K562 (cell line): ENCODE data around the gene LRP1. TPM values are rescaled to one million over a fixed set of nuclear protein-coding genes. Genes with fewer than 3 reads are reported as not detected.

ENCODE experiments used
- ARHGAP35 ChIP-seq: fragments of 450-650 bp; IDR thresholded peaks from 2 replicates; pipeline ENCODE4 v1.6.1; 2018; ENCODE audit not compliant: partially characterized antibody
- C11orf30 ChIP-seq: fragments of 450-650 bp; IDR thresholded peaks from 2 replicates; pipeline ENCODE4 v1.6.1; 2016; ENCODE audit warnings: low read depth, mild to moderate bottlenecking
- CCAR2 ChIP-seq: fragments of 200-400 bp; formaldehyde crosslinking; IDR thresholded peaks from 2 replicates; pipeline ENCODE4 v1.6.1; 2017; ENCODE audit warnings: mild to moderate bottlenecking, low read depth, low read length
- FOSL1 ChIP-seq: fragments of 200-800 bp; sonication (Bioruptor generic); conservative IDR thresholded peaks from 2 replicates; pipeline ENCODE4 v1.6.1; 2016; ENCODE audit warnings: missing genetic modification characterization, missing compliant biosample characterization
- KLF1 ChIP-seq: fragments of 450-650 bp; IDR thresholded peaks from 2 replicates; pipeline ENCODE4 v1.6.1; 2016; ENCODE audit warnings: missing genetic modification characterization, missing compliant biosample characterization
- KLF10 ChIP-seq: fragments of 250-450 bp; sonication (Bioruptor Pico); IDR thresholded peaks from 2 replicates; pipeline ENCODE4 v1.6.1; 2021; ENCODE audit warnings: matching md5 sums
- MAZ ChIP-seq, 2 experiments: fragments of 450-650 bp in 1 of 2; sonication (generic) in 1 of 2; formaldehyde crosslinking; IDR thresholded peaks in 1 of 2; conservative IDR thresholded peaks in 1 of 2; 2 replicates each; pipeline versions ENCODE4 v1.4.0 to v1.5.0; 2020; ENCODE audit warnings: mild to moderate bottlenecking in 1 of 2, missing genetic modification reagents in 1 of 2
- MXI1 ChIP-seq: IDR thresholded peaks from 2 replicates; pipeline ENCODE4 v1.6.1; 2011; ENCODE audit warnings: low read depth, mild to moderate bottlenecking, improper control_type of control experiment, low read length
- PHF20 ChIP-seq: fragments of 450-650 bp; IDR thresholded peaks from 2 replicates; pipeline ENCODE4 v1.6.1; 2018; ENCODE audit not compliant: partially characterized antibody
- PRMT5 ChIP-seq: sonication (generic); formaldehyde crosslinking; IDR thresholded peaks from 2 replicates; pipeline ENCODE4 v1.5.0; 2020; ENCODE audit warnings: missing genetic modification reagents
- PTRF ChIP-seq: fragments of 450-650 bp; IDR thresholded peaks from 2 replicates; pipeline ENCODE4 v1.6.1; 2016; ENCODE audit warnings: mild to moderate bottlenecking, missing genetic modification characterization, missing compliant biosample characterization
- TCF7 ChIP-seq: sonication (generic); IDR thresholded peaks from 2 replicates; pipeline ENCODE4 v1.6.1; 2016; ENCODE audit warnings: antibody characterized with exemption, borderline replicate concordance
- U2AF2 ChIP-seq: fragments of 200-400 bp; formaldehyde crosslinking; optimal IDR thresholded peaks from 2 replicates; pipeline ENCODE3; 2017; ENCODE audit warnings: low read depth, mild to moderate bottlenecking, low read length
- ZNF23 ChIP-seq: fragments of 250-450 bp; sonication (Bioruptor Pico); IDR thresholded peaks from 2 replicates; pipeline ENCODE4 v1.4.0; 2020; ENCODE audit warnings: mild to moderate bottlenecking
- ZNF316 ChIP-seq: fragments of 450-650 bp; IDR thresholded peaks from 2 replicates; pipeline ENCODE4 v1.6.1; 2016
- ZNF57 ChIP-seq: fragments of 450-650 bp; formaldehyde crosslinking; IDR thresholded peaks from 2 replicates; pipeline ENCODE4 v1.4.0; 2020; ENCODE audit warnings: mild to moderate bottlenecking, moderate library complexity
- ZNF584 ChIP-seq: fragments of 200-800 bp; sonication (Bioruptor generic); IDR thresholded peaks from 2 replicates; pipeline ENCODE4 v1.6.1; 2016; ENCODE audit warnings: low read depth, mild to moderate bottlenecking, missing genetic modification characterization, missing compliant biosample characterization
- polyA plus RNA-seq, 8 experiments: library from polyadenylated mRNA; depleted of rRNA in 4 of 8; stranded (reverse) in 5 of 8; unstranded in 3 of 8; fragments of >200 nt; fragmentation: Nextera tagmentation in 2 of 8; fragmentation: Illumina TruSeq in 1 of 8; extraction: Ambion mirVana in 2 of 8; extraction: Trizol in 1 of 8; gene quantifications; 2 replicates each; pipeline versions ENCODE4 v1.2.1 to v1.2.3, GENCODE V29; 2011 to 2014; ENCODE audit warnings: inconsistent platforms in 1 of 8, missing spikeins in 1 of 8
- total RNA-seq, 7 experiments: library from RNA; depleted of rRNA in 6 of 7; stranded (reverse); fragments of >200 nt in 6 of 7; fragmentation: Illumina TruSeq in 2 of 7; extraction: Trizol in 2 of 7; gene quantifications; 2 replicates each; pipeline versions ENCODE4 v1.2.1 to v1.2.3, GENCODE V29; 2011 to 2021; ENCODE audit warnings: low replicate concordance in 1 of 7
- TF ChIP-seq, protein P1 (sequence below): fragments of 450-650 bp; IDR thresholded peaks from 2 replicates; pipeline ENCODE4 v1.6.1; 2016; ENCODE audit warnings: borderline replicate concordance
- TF ChIP-seq, protein P2 (sequence below), 3 experiments: IDR thresholded peaks in 2 of 3; conservative IDR thresholded peaks in 1 of 3; 2 replicates each; pipeline ENCODE4 v1.5.1; 2011 to 2012; ENCODE audit warnings: low read length in 3 of 3, mild to moderate bottlenecking in 3 of 3, control low read depth in 2 of 3, improper control_type of control experiment in 1 of 3, inconsistent platforms in 1 of 3, low read depth in 1 of 3, mixed read lengths in 1 of 3, moderate library complexity in 1 of 3; ENCODE audit not compliant: insufficient read depth in 2 of 3
- TF ChIP-seq, protein P3 (sequence below): fragments of 150-350 bp; IDR thresholded peaks from 2 replicates; pipeline ENCODE4 v1.6.1; 2014; ENCODE audit warnings: low read depth, mild to moderate bottlenecking, low read length, borderline replicate concordance

Gene LRP1
- total and polyA plus RNA-seq, 9 of the 15 experiments (the other 6 are each of a cell fraction or from before 2014, with no cell fraction given), result 0.04 to 0.64 (median 0.19) TPM; not detected in 2

DNA sequence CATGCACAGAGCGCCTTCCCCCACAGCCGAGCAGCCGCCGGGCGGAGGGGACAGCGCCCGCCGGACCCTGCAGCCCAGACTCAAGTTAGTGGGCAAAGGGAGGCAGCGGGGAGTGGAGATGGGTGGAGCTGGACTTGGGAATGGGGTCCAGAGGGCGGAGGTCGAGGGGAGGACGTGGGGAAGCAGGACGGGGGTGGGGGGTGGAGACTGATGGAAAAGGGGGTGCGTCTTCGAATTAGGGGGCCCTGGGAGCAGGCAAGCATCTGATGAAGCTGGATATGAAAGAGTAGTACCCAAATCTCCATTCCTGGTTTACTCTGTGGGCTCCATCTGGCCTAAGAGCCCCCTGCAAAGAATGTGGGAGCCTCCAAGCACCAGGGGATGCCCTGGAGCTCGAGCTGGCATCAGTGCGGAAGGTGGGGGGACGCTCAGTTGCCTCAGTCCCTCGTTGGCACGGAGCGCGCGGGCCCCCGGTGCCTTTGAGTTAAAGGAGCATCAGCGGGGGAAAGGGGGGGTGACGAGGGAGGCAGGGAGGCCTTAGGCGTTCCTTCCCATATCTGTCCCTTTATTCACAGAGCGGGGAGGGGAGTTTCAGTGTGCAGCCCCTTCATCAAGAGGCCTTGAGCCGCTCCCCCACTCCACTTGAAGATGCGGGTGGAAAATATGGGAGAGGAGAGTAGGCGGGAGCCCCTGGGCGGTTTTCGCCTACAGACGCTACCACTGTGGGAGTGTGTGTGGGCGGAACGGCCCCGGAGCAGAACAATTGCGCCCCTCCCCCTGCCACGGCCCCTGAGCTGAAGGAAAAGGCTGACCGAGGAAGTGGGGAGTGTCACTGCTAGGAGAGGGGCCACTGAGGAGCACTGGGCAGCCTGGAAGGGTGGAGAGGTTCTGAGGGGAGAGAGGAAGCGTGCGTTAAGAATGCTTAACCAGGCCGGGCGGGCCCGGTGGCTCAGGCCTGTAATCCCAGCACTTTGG is 38.7 kb upstream of the LRP1 start (continued):
- TF ChIP-seq, protein P1, sequence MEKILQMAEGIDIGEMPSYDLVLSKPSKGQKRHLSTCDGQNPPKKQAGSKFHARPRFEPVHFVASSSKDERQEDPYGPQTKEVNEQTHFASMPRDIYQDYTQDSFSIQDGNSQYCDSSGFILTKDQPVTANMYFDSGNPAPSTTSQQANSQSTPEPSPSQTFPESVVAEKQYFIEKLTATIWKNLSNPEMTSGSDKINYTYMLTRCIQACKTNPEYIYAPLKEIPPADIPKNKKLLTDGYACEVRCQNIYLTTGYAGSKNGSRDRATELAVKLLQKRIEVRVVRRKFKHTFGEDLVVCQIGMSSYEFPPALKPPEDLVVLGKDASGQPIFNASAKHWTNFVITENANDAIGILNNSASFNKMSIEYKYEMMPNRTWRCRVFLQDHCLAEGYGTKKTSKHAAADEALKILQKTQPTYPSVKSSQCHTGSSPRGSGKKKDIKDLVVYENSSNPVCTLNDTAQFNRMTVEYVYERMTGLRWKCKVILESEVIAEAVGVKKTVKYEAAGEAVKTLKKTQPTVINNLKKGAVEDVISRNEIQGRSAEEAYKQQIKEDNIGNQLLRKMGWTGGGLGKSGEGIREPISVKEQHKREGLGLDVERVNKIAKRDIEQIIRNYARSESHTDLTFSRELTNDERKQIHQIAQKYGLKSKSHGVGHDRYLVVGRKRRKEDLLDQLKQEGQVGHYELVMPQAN, result peak; percentile 38
- TF ChIP-seq ZNF23 (CRISPR knock-in tag), result no peak
- TF ChIP-seq ARHGAP35, result no peak
- no peak for TF ChIP-seq TCF7
- no peak for TF ChIP-seq ZNF584 (CRISPR knock-in tag)
- peak; percentile 46 to 58; a peak in 3 of 4 replicates for TF ChIP-seq MAZ (CRISPR knock-in tag; conservative IDR thresholded peaks at IDR 0.05 in 1 of 2, IDR thresholded peaks at IDR 0.05 in 1 of 2)
- TF ChIP-seq FOSL1 (tag), result no peak
- TF ChIP-seq CCAR2, result no peak
- TF ChIP-seq KLF1 (tag), result no peak
- TF ChIP-seq KLF10 (CRISPR knock-in tag), result no peak
- TF ChIP-seq C11orf30, result no peak
- TF ChIP-seq, protein P2, sequence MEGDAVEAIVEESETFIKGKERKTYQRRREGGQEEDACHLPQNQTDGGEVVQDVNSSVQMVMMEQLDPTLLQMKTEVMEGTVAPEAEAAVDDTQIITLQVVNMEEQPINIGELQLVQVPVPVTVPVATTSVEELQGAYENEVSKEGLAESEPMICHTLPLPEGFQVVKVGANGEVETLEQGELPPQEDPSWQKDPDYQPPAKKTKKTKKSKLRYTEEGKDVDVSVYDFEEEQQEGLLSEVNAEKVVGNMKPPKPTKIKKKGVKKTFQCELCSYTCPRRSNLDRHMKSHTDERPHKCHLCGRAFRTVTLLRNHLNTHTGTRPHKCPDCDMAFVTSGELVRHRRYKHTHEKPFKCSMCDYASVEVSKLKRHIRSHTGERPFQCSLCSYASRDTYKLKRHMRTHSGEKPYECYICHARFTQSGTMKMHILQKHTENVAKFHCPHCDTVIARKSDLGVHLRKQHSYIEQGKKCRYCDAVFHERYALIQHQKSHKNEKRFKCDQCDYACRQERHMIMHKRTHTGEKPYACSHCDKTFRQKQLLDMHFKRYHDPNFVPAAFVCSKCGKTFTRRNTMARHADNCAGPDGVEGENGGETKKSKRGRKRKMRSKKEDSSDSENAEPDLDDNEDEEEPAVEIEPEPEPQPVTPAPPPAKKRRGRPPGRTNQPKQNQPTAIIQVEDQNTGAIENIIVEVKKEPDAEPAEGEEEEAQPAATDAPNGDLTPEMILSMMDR (IDR thresholded peaks at IDR 0.05 in 2 of 3, conservative IDR thresholded peaks at IDR 0.05 in 1 of 3; ENCODE audit: insufficient read depth in 2 of 3, low read depth in 1 of 3, low read length in 3 of 3), result no peak
- no peak for TF ChIP-seq ZNF57 (CRISPR knock-in tag)
- no peak for TF ChIP-seq PTRF
- TF ChIP-seq, protein P3, sequence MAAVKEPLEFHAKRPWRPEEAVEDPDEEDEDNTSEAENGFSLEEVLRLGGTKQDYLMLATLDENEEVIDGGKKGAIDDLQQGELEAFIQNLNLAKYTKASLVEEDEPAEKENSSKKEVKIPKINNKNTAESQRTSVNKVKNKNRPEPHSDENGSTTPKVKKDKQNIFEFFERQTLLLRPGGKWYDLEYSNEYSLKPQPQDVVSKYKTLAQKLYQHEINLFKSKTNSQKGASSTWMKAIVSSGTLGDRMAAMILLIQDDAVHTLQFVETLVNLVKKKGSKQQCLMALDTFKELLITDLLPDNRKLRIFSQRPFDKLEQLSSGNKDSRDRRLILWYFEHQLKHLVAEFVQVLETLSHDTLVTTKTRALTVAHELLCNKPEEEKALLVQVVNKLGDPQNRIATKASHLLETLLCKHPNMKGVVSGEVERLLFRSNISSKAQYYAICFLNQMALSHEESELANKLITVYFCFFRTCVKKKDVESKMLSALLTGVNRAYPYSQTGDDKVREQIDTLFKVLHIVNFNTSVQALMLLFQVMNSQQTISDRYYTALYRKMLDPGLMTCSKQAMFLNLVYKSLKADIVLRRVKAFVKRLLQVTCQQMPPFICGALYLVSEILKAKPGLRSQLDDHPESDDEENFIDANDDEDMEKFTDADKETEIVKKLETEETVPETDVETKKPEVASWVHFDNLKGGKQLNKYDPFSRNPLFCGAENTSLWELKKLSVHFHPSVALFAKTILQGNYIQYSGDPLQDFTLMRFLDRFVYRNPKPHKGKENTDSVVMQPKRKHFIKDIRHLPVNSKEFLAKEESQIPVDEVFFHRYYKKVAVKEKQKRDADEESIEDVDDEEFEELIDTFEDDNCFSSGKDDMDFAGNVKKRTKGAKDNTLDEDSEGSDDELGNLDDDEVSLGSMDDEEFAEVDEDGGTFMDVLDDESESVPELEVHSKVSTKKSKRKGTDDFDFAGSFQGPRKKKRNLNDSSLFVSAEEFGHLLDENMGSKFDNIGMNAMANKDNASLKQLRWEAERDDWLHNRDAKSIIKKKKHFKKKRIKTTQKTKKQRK, result no peak
- TF ChIP-seq PHF20, result no peak
- no peak for TF ChIP-seq U2AF2
- TF ChIP-seq MXI1, result no peak
- TF ChIP-seq PRMT5 (CRISPR knock-in tag), result no peak
- TF ChIP-seq ZNF316, result no peak
